CD8-positive, alpha-beta memory T cell (primary cell): Measurements from ENCODE around the gene DPY19L3. TPM values are rescaled to one million over a fixed set of nuclear protein-coding genes. Genes with fewer than 3 reads are reported as not detected.

Experiments
- CTCF ChIA-PET: fragments of 350-600 bp; sonication (Branson Sonifier 250); formaldehyde crosslinking; loops from one replicate; lab custom pipeline; 2021; ENCODE audit warnings: antibody characterized with exemption; lab: Charles Lee
- POLR2A ChIA-PET: fragments of 350-600 bp; sonication (Branson Sonifier 250); formaldehyde crosslinking; loops from one replicate; lab custom pipeline; 2021; ENCODE audit warnings: antibody characterized with exemption; lab: Charles Lee
- DNase-seq, 5 donors: peaks; one replicate each; pipeline versions ENCODE4 v3.0.0 to v3.0.0-alpha.2; 2020 to 2022; ENCODE audit warnings: mixed read lengths in 1 of 5
- H3K27ac ChIP-seq: one replicate; pipeline ENCODE4 v1.7.0; 2013; ENCODE audit warnings: low read depth, mild to moderate bottlenecking, low read length, moderate library complexity
- H3K27me3 ChIP-seq: 2 replicates; pipeline ENCODE4 v1.7.0; 2013; ENCODE audit warnings: low read length, mild to moderate bottlenecking; ENCODE audit not compliant: insufficient read depth, poor library complexity, severe bottlenecking
- H3K36me3 ChIP-seq: 2 replicates; pipeline ENCODE4 v1.7.0; 2013; ENCODE audit warnings: mild to moderate bottlenecking, low read length, moderate library complexity; ENCODE audit not compliant: insufficient read depth
- H3K4me1 ChIP-seq: 2 replicates; pipeline ENCODE4 v1.7.0; 2013; ENCODE audit warnings: mild to moderate bottlenecking, low read length, moderate library complexity; ENCODE audit not compliant: insufficient read depth
- H3K4me3 ChIP-seq: 2 replicates; pipeline ENCODE4 v1.7.0; 2013; ENCODE audit warnings: mild to moderate bottlenecking, low read length
- H3K9me3 ChIP-seq: 2 replicates; pipeline ENCODE4 v1.7.0; 2013; ENCODE audit warnings: mild to moderate bottlenecking, low read length
- H3K27ac Mint-ChIP-seq, 8 donors: one replicate each; pipeline ENCODE4 v1.8.0; 2020 to 2021; ENCODE audit warnings: mixed read lengths in 8 of 8, mild to moderate bottlenecking in 6 of 8, inconsistent platforms in 3 of 8, moderate library complexity in 3 of 8
- H3K27me3 Mint-ChIP-seq, 2 donors: one replicate each; pipeline ENCODE4 v1.8.0; 2020 to 2021; ENCODE audit warnings: mixed read lengths in 2 of 2, mild to moderate bottlenecking in 1 of 2, moderate library complexity in 1 of 2
- H3K36me3 Mint-ChIP-seq, 3 donors: one replicate each; pipeline ENCODE4 v1.8.0; 2020 to 2021; ENCODE audit warnings: mixed read lengths in 3 of 3, inconsistent platforms in 1 of 3, mild to moderate bottlenecking in 1 of 3
- H3K4me1 Mint-ChIP-seq, 3 donors: one replicate each; pipeline ENCODE4 v1.8.0; 2020 to 2021; ENCODE audit warnings: mixed read lengths in 3 of 3, inconsistent platforms in 1 of 3, mild to moderate bottlenecking in 1 of 3
- H3K4me3 Mint-ChIP-seq, 7 donors: one replicate each; pipeline ENCODE4 v1.8.0; 2020 to 2021; ENCODE audit warnings: mixed read lengths in 7 of 7, mild to moderate bottlenecking in 6 of 7, moderate library complexity in 4 of 7, inconsistent platforms in 2 of 7
- H3K9me3 Mint-ChIP-seq, 5 donors: one replicate each; pipeline ENCODE4 v1.8.0; 2020 to 2022; ENCODE audit warnings: mixed read lengths in 5 of 5, mild to moderate bottlenecking in 3 of 5, moderate library complexity in 2 of 5, inconsistent platforms in 1 of 5
- polyA plus RNA-seq: library from polyadenylated mRNA; unstranded; fragments of 300-500 nt; fragmentation: Illumina TruSeq; gene quantifications from one replicate; pipeline ENCODE4 v1.2.3, GENCODE V29; 2021
- total RNA-seq, 2 experiments: library from RNA; stranded (reverse); gene quantifications; one replicate each; pipeline ENCODE4 v1.2.3, GENCODE V29; 2021

Gene DPY19L3
- total and polyA plus RNA-seq, 3 experiments from 2014 or later: 2.7 to 25.0 (median 21.6) TPM

DNA sequence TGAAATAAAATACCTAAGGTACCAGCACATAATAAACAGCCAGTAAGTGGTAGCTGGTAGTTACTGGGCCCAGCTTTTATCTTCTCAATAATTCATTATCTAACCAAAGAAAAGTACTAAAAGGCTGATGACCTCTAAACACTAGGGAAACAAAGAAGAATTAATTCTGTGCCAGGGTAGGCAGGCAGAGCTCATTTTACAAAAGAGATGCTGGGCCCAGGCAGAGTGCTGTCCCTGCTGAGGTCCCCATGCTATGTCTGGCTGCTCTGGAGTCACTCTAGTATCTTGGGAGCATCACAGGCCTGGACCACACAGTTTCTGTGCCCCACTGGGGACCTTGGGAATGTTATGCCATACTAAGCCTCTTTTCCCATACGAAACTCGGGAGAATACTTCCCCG is 41.9 kb upstream of the DPY19L3 start:
- Mint-ChIP-seq H3K4me1 (peaks cover 70 to 93% (median 84%) of the 10 kb centered on the region in 3 donors), H3K4me3 (no peak overlapping the region), H3K27ac (peak overlapping the region in 1 of 8 donors; percentile 13), H3K36me3 (peaks cover 5 to 91% (median 28%) of the 10 kb centered on the region in 3 donors), H3K9me3 (no peaks in the 10 kb centered on the region), H3K27me3 (no peaks in the 10 kb centered on the region)
- CTCF ChIA-PET: no interaction called here
- no peaks in the 10 kb centered on the region for H3K27me3 ChIP-seq
- DNase-seq: no peak
- H3K27ac ChIP-seq: no peak overlapping the region
- no peak overlapping the region for H3K4me3 ChIP-seq
- H3K36me3 ChIP-seq: peaks cover 9% of the 10 kb centered on the region
- peaks cover 11% of the 10 kb centered on the region for H3K4me1 ChIP-seq
- POLR2A ChIA-PET: no interaction called here
- H3K9me3 ChIP-seq: no peaks in the 10 kb centered on the region

DNA sequence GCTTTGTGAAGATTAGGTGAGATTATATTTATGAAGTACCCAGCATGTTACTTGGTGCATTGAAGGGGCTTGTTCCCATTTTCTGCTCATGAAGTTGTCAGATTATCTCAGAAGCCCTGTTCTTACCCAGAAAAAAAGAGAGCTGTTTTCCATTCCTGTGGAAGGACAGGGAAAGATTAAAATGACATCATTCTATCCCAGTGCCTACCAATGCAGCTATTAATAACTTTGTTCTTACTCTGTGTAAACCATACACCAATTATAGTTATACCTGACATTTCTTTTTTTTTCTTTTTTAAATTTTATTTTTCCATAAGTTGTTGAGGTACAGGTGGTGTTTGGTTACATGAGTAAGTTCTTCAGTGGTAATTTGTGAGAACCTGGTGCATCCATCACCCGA is 41.5 kb upstream of the DPY19L3 start:
- peaks cover 5 to 92% (median 28%) of the 10 kb centered on the region in 3 donors for H3K36me3 Mint-ChIP-seq
- no peaks in the 10 kb centered on the region for H3K9me3 ChIP-seq
- peaks cover 69 to 93% (median 84%) of the 10 kb centered on the region in 3 donors for H3K4me1 Mint-ChIP-seq
- no peaks in the 10 kb centered on the region for H3K27me3 Mint-ChIP-seq
- POLR2A ChIA-PET: no interaction called here
- no peak overlapping the region for H3K4me3 Mint-ChIP-seq
- H3K27me3 ChIP-seq: no peaks in the 10 kb centered on the region
- no peak overlapping the region for H3K27ac ChIP-seq
- no peaks in the 10 kb centered on the region for H3K9me3 Mint-ChIP-seq
- H3K36me3 ChIP-seq: peaks cover 7% of the 10 kb centered on the region
- H3K27ac Mint-ChIP-seq: peak overlapping the region in 1 of 8 donors; percentile 64
- CTCF ChIA-PET: no interaction called here
- H3K4me3 ChIP-seq: no peak overlapping the region
- peaks cover 11% of the 10 kb centered on the region for H3K4me1 ChIP-seq
- no peak for DNase-seq

DNA sequence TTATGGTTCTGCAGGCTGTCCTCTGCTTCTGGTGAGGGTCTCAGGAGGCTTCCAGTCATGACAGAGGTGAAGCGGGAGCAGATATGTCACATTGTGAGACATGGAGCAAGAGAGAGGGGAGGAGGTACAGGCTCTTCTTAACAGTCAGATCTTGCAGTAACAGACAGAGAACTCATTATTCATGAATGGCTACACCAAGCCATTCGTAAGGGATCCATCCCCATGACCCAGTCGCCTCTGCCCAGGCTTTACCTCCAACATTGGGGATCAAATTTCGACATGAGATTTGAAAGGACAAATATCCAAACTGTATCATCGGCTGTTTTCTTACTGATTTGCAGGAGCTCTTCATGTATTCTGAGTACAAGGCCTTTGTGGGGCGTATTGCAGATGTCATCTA is 38.5 kb upstream of the DPY19L3 start:
- peak overlapping the region in 1 of 8 donors; percentile 82 for H3K27ac Mint-ChIP-seq
- H3K36me3 Mint-ChIP-seq: peaks cover 9 to 93% (median 36%) of the 10 kb centered on the region in 3 donors
- H3K4me3 Mint-ChIP-seq: peak overlapping the region in 1 of 7 donors; percentile 0
- Histone ChIP-seq H3K9me3 (no peaks in the 10 kb centered on the region), H3K4me3 (no peak overlapping the region), H3K27ac (no peak overlapping the region), H3K27me3 (no peaks in the 10 kb centered on the region), H3K4me1 (peaks cover 11% of the 10 kb centered on the region), H3K36me3 (peaks cover 19% of the 10 kb centered on the region)
- ChIA-PET CTCF (no interaction called here), POLR2A (no interaction called here)
- H3K27me3 Mint-ChIP-seq: no peaks in the 10 kb centered on the region
- no peaks in the 10 kb centered on the region for H3K9me3 Mint-ChIP-seq
- DNase-seq: no peak
- H3K4me1 Mint-ChIP-seq: peaks cover 64 to 88% (median 87%) of the 10 kb centered on the region in 3 donors

DNA sequence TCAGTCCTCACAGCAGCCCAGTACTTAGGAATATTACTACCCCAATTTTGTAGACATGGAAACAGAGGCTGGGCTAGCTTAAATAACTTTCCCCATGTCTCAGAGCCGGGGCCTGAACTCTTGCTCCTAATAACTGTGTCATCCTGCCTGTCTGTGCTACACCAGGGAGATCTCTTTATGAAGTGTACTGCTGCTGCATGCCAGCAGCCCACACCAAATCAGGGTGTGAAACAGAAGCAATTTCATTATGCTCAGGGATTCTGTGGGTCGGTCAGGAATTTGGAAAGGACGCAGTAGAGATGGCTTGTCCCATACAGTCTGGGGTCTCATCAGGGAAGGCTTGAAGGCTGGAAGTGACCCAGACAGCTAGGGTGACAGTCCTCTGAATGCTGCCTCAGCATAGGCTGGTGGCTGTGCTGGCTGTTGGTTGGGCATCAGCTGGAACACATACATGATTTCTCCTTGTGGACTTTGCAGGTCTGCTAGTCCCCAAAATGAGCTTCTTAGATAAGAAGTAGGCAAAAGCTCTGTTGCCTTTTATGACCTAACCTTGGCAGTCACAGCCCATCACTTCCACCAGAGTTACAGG is 37.5 kb upstream of the DPY19L3 start:
- Histone ChIP-seq H3K27me3 (no peaks in the 10 kb centered on the region), H3K9me3 (no peaks in the 10 kb centered on the region), H3K4me3 (no peak overlapping the region), H3K36me3 (peaks cover 29% of the 10 kb centered on the region), H3K4me1 (peaks cover 11% of the 10 kb centered on the region), H3K27ac (no peak overlapping the region)
- peak overlapping the region in 5 of 8 donors; percentile 8 to 67 (median 43) for H3K27ac Mint-ChIP-seq
- H3K4me1 Mint-ChIP-seq: peaks cover 56 to 81% (median 77%) of the 10 kb centered on the region in 3 donors
- no peak for DNase-seq
- H3K9me3 Mint-ChIP-seq: no peaks in the 10 kb centered on the region
- H3K36me3 Mint-ChIP-seq: peaks cover 9 to 93% (median 38%) of the 10 kb centered on the region in 3 donors
- ChIA-PET POLR2A (no interaction called here), CTCF (no interaction called here)
- H3K27me3 Mint-ChIP-seq: no peaks in the 10 kb centered on the region
- H3K4me3 Mint-ChIP-seq: peak overlapping the region in 1 of 7 donors; percentile 48

DNA sequence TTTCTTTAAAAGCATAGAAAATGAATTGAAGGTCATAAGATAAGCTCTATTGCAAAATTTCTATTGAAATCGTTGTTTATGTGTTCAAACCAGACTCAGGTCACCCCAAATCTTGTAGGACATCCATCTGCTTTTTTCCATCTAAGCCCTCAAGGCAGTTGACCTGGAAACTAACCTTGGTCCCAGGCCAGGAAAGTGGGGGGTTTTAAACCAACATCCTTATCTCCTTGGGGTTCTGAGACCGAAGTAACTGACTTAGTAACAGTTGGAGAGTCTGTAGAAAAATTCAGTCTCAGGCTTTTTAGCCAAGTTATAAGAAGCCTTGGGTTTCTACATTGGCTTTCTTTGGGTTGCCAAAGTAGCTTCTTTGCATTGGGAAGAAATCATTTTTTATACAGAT is 36.8 kb upstream of the DPY19L3 start:
- POLR2A ChIA-PET: interaction anchor here (0.6 kb wide), 1 partner anchor 11 kb away, joined by 3 read pairs; no protein-coding TSS in a partner anchor
- H3K9me3 Mint-ChIP-seq: no peaks in the 10 kb centered on the region
- H3K9me3 ChIP-seq: no peaks in the 10 kb centered on the region
- no peak for DNase-seq
- H3K4me1 ChIP-seq: peaks cover 8% of the 10 kb centered on the region
- H3K27ac ChIP-seq: no peak overlapping the region
- H3K27ac Mint-ChIP-seq: peak overlapping the region in 3 of 8 donors; percentile 4 to 43 (median 17)
- H3K27me3 ChIP-seq: no peaks in the 10 kb centered on the region
- CTCF ChIA-PET: no interaction called here
- H3K4me1 Mint-ChIP-seq: peaks cover 51 to 81% (median 76%) of the 10 kb centered on the region in 3 donors
- no peaks in the 10 kb centered on the region for H3K27me3 Mint-ChIP-seq
- H3K4me3 ChIP-seq: no peak overlapping the region
- peaks cover 36% of the 10 kb centered on the region for H3K36me3 ChIP-seq
- H3K4me3 Mint-ChIP-seq: no peak overlapping the region
- peaks cover 9 to 93% (median 41%) of the 10 kb centered on the region in 3 donors for H3K36me3 Mint-ChIP-seq

DNA sequence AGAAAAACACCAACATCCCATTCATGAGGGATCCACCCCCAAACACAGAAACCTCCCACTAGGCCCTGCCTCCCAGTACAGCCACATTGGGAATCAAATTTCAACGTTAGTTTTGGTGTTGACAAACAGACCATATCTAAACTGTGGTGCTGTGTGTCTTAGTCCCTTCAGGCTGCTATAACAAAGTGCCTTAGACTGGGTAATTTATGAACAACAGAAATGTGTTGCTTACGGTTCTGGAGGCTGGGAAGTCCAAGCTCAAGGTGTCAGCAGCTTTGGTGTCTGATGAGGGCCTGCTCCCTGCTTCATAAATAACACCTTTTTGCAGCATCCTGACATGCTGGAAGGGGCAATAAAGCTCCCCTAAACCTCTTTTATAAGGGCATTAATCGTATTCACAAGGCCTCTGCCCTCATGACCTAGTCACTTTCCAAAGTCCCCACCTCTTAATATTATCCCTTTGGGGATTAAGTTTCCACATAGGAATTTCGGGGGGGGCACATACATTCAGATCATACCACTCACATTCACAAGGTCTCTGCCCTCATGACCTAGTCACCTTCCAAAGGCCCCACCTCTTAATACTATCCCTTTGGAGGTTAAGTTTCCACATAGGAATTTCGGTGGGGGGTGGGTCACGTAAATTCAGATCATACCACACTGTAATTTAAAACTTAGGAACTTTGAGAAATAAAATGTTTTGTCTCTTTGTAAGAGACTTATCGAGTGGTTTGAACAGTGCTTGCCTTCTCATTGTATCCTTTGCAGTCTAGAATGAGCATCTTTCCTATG is 32.6 kb upstream of the DPY19L3 start:
- Histone ChIP-seq H3K4me1 (no peaks in the 10 kb centered on the region), H3K36me3 (peaks cover 42% of the 10 kb centered on the region), H3K9me3 (no peaks in the 10 kb centered on the region), H3K4me3 (no peak overlapping the region), H3K27me3 (no peaks in the 10 kb centered on the region), H3K27ac (peak overlapping the region; percentile 30)
- Mint-ChIP-seq H3K27ac (no peak overlapping the region), H3K36me3 (peaks cover 18 to 82% (median 36%) of the 10 kb centered on the region in 3 donors), H3K9me3 (no peaks in the 10 kb centered on the region), H3K27me3 (no peaks in the 10 kb centered on the region), H3K4me3 (no peak overlapping the region), H3K4me1 (peaks cover 17 to 46% (median 38%) of the 10 kb centered on the region in 3 donors)
- CTCF ChIA-PET: no interaction called here
- POLR2A ChIA-PET: no interaction called here
- no peak for DNase-seq

DNA sequence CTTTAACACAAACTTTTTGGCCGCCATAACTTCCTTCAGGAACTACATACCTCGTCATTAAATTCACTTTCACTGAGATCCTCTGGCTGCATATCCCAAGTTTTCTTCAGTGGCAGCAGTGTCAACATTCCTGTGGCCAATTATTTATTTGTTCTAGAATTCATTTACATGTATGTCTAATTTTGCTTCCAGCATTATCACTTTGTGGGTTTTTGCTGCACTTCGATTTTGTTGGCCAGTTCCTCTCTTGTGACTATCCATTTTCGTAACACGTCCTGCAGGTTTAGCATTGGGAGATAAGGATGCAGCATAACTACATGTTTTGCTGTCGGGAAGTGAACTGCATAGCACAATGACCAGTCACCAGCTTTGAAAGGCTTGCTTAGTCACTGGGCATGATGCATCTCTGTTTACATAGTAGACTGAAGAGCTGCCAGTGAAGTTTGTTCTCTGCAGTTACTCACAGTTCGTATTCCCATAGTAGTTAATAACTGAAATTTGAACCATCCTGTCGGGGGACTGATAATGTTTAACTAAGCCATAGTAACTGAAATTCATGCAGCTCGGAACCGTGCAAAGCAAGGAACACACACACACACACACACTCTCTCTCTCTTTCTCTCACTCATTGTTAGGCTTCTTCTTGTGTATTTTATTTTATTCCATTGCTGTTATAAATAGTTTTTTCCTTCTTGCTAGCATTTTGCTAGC is 31.8 kb upstream of the DPY19L3 start:
- Histone ChIP-seq H3K27me3 (no peaks in the 10 kb centered on the region), H3K4me1 (no peaks in the 10 kb centered on the region), H3K9me3 (no peaks in the 10 kb centered on the region), H3K36me3 (peaks cover 42% of the 10 kb centered on the region), H3K4me3 (no peak overlapping the region), H3K27ac (peak overlapping the region; percentile 30)
- no peaks in the 10 kb centered on the region for H3K9me3 Mint-ChIP-seq
- H3K4me1 Mint-ChIP-seq: peaks cover 12 to 38% (median 30%) of the 10 kb centered on the region in 3 donors
- H3K4me3 Mint-ChIP-seq: no peak overlapping the region
- no peak for DNase-seq
- no peaks in the 10 kb centered on the region for H3K27me3 Mint-ChIP-seq
- ChIA-PET CTCF (no interaction called here), POLR2A (no interaction called here)
- peak overlapping the region in 1 of 8 donors; percentile 14 for H3K27ac Mint-ChIP-seq
- H3K36me3 Mint-ChIP-seq: peaks cover 18 to 80% (median 35%) of the 10 kb centered on the region in 3 donors
